NCI-H2171 treated with DMSO at 0.1 percent for 48 hours (cell line): Measurements from ENCODE around the gene ERBB4.

Source experiments
- DNase-seq: peaks from one replicate; lab custom pipeline; 2025; lab: John Stamatoyannopoulos, UW

Gene ERBB4

GRCh38 chr2:211333377-211333776, 1205.2 kb downstream of the ERBB4 start:
- no peak for DNase-seq

GRCh38 chr2:211331736-211332135, 1206.9 kb downstream of the ERBB4 start:
- no peak for DNase-seq

- DNase-seq, result no peak
Measured at GRCh38 chr2:211329882-211330281, 1208.7 kb downstream of the ERBB4 start.

- no peak for DNase-seq
Measured at GRCh38 chr2:211329421-211329820, 1209.2 kb downstream of the ERBB4 start.

GRCh38 chr2:211328126-211328525, 1210.5 kb downstream of the ERBB4 start:
- no peak for DNase-seq
